WTC11 (cell line): ENCODE measurements around the gene NR2F1. TPM values are rescaled to one million over a fixed set of nuclear protein-coding genes. Genes with fewer than 3 reads are reported as not detected.

Experiments
- ATAC-seq: fragments of 200-7000 bp; cut with Tn5 transposase; 2 replicates; pipeline ENCODE4 v1.10.0; 2021; ENCODE audit warnings: mild to moderate bottlenecking, moderate library complexity
- CTCF ChIA-PET: fragments of 300-600 bp; sonication (Branson Sonifier 250); formaldehyde crosslinking; loops from one replicate; lab custom pipeline; 2021; ENCODE audit warnings: antibody characterized with exemption; lab: Charles Lee
- POLR2A ChIA-PET: fragments of 350-600 bp; sonication (Branson Sonifier 250); formaldehyde crosslinking; loops from one replicate; lab custom pipeline; 2021; ENCODE audit warnings: antibody characterized with exemption; lab: Charles Lee
- DNase-seq: peaks from one replicate; pipeline ENCODE4 v3.0.0; 2021; ENCODE audit warnings: low spot score
- H3K27ac Mint-ChIP-seq: 2 replicates; pipeline ENCODE4 v1.8.0; 2021; ENCODE audit warnings: mixed read lengths
- H3K27me3 Mint-ChIP-seq: 2 replicates; pipeline ENCODE4 v1.8.0; 2021; ENCODE audit warnings: low read depth, mild to moderate bottlenecking, moderate library complexity, mixed read lengths
- H3K36me3 Mint-ChIP-seq: 2 replicates; pipeline ENCODE4 v1.8.0; 2021; ENCODE audit warnings: mixed read lengths
- H3K4me1 Mint-ChIP-seq: 2 replicates; pipeline ENCODE4 v1.8.0; 2022; ENCODE audit warnings: mixed read lengths
- H3K4me3 Mint-ChIP-seq: 2 replicates; pipeline ENCODE4 v1.8.0; 2021; ENCODE audit warnings: mild to moderate bottlenecking, moderate library complexity, mixed read lengths
- H3K9me3 Mint-ChIP-seq: 2 replicates; pipeline ENCODE4 v1.8.0; 2021; ENCODE audit warnings: mixed read lengths
- ARID4B ChIP-seq: sonication (generic); formaldehyde crosslinking; IDR thresholded peaks from 2 replicates; pipeline ENCODE4 v1.8.0; 2023; ENCODE audit warnings: missing genetic modification reagents, mild to moderate bottlenecking, borderline replicate concordance
- CTCF ChIP-seq: fragments of 200-600 bp; IDR thresholded peaks from 2 replicates; pipeline ENCODE4 v1.8.0; 2022; ENCODE audit warnings: antibody characterized with exemption
- ERG ChIP-seq: fragments of 250-450 bp; sonication (Bioruptor Pico); IDR thresholded peaks from 2 replicates; pipeline ENCODE4 v1.8.0; 2021; ENCODE audit warnings: mild to moderate bottlenecking
- ETV6 ChIP-seq: sonication (generic); formaldehyde crosslinking; IDR thresholded peaks from 2 replicates; pipeline ENCODE4 v1.8.1; 2022; ENCODE audit warnings: mild to moderate bottlenecking, missing genetic modification reagents
- NR1H2 ChIP-seq: sonication (generic); formaldehyde crosslinking; IDR thresholded peaks from 2 replicates; pipeline ENCODE4 v1.9.0; 2021; ENCODE audit warnings: mild to moderate bottlenecking, moderate library complexity, missing genetic modification reagents
- TEAD4 ChIP-seq: sonication (generic); formaldehyde crosslinking; IDR thresholded peaks from 2 replicates; pipeline ENCODE4 v1.8.0; 2022; ENCODE audit warnings: mild to moderate bottlenecking, missing genetic modification reagents
- ZNF396 ChIP-seq: fragments of 250-450 bp; sonication (Bioruptor Pico); IDR thresholded peaks from 2 replicates; pipeline ENCODE4 v1.8.0; 2021; ENCODE audit warnings: mild to moderate bottlenecking, moderate library complexity, borderline replicate concordance
- total RNA-seq: library from RNA; stranded (reverse); gene quantifications from 3 replicates; pipeline ENCODE4 v1.2.3, GENCODE V29; 2021
- TF ChIP-seq, protein P1 (sequence below): sonication (generic); formaldehyde crosslinking; IDR thresholded peaks from 2 replicates; pipeline ENCODE4 v1.8.1; 2022; ENCODE audit warnings: low read depth, mild to moderate bottlenecking, moderate library complexity, missing genetic modification reagents, borderline replicate concordance
- TF ChIP-seq, protein P2 (sequence below): fragments of 250-450 bp; sonication (Bioruptor Pico); IDR thresholded peaks from 2 replicates; pipeline ENCODE4 v1.9.0; 2021; ENCODE audit warnings: mild to moderate bottlenecking, borderline replicate concordance

NR2F1 gene
- total RNA-seq, 1 experiment from 2014 or later = 0.31 TPM

GRCh38 chr5:93589829-93590215 lies 6.8 kb downstream of the NR2F1 start:
- Mint-ChIP-seq H3K4me1 (peaks cover 33% of the 10 kb centered on the region), H3K27ac (no peak overlapping the region), H3K9me3 (no peaks in the 10 kb centered on the region), H3K4me3 (no peak overlapping the region), H3K27me3 (peaks cover 33% of the 10 kb centered on the region; the same call in 1 of the 2 replicates), H3K36me3 (peaks cover 8% of the 10 kb centered on the region)
- POLR2A ChIA-PET = interaction anchor here (1.0 kb wide), 1 partner anchor 9 kb away, joined by 3 read pairs; no protein-coding TSS in a partner anchor
- TF ChIP-seq ERG = no peak
- TF ChIP-seq TEAD4 (CRISPR knock-in tag) = no peak
- TF ChIP-seq ZNF396 (CRISPR knock-in tag) = no peak
- TF ChIP-seq ARID4B (CRISPR knock-in tag) = no peak
- TF ChIP-seq ETV6 (CRISPR knock-in tag) = no peak
- CTCF ChIA-PET = no interaction called here
- DNase-seq = no peak
- ATAC-seq = no peak

DNA sequence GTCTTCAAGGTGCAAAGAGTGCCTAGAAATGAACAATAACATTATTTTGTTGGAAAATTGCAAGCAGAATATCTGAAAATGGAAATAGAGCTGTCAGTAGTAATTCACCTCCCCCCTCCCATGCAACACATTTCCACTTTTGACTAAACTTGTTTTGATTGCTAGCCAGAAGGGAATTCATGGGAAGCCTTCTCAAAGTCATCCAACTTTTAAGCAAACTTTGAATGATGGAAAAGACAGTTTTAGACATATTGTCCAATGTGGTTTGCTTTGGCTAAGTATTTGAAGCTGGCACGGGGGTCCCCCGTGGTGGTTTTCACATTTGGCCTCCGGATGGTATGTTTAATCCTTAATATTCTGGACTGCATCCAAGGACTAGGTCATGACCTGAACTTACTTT lies 7.5 kb downstream of the NR2F1 start:
- TF ChIP-seq ZNF396 (CRISPR knock-in tag) (no peak), CTCF (no peak), NR1H2 (CRISPR knock-in tag) (no peak)
- TF ChIP-seq, protein P1, sequence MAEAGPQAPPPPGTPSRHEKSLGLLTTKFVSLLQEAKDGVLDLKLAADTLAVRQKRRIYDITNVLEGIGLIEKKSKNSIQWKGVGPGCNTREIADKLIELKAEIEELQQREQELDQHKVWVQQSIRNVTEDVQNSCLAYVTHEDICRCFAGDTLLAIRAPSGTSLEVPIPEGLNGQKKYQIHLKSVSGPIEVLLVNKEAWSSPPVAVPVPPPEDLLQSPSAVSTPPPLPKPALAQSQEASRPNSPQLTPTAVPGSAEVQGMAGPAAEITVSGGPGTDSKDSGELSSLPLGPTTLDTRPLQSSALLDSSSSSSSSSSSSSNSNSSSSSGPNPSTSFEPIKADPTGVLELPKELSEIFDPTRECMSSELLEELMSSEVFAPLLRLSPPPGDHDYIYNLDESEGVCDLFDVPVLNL = no peak
- TF ChIP-seq, protein P2, sequence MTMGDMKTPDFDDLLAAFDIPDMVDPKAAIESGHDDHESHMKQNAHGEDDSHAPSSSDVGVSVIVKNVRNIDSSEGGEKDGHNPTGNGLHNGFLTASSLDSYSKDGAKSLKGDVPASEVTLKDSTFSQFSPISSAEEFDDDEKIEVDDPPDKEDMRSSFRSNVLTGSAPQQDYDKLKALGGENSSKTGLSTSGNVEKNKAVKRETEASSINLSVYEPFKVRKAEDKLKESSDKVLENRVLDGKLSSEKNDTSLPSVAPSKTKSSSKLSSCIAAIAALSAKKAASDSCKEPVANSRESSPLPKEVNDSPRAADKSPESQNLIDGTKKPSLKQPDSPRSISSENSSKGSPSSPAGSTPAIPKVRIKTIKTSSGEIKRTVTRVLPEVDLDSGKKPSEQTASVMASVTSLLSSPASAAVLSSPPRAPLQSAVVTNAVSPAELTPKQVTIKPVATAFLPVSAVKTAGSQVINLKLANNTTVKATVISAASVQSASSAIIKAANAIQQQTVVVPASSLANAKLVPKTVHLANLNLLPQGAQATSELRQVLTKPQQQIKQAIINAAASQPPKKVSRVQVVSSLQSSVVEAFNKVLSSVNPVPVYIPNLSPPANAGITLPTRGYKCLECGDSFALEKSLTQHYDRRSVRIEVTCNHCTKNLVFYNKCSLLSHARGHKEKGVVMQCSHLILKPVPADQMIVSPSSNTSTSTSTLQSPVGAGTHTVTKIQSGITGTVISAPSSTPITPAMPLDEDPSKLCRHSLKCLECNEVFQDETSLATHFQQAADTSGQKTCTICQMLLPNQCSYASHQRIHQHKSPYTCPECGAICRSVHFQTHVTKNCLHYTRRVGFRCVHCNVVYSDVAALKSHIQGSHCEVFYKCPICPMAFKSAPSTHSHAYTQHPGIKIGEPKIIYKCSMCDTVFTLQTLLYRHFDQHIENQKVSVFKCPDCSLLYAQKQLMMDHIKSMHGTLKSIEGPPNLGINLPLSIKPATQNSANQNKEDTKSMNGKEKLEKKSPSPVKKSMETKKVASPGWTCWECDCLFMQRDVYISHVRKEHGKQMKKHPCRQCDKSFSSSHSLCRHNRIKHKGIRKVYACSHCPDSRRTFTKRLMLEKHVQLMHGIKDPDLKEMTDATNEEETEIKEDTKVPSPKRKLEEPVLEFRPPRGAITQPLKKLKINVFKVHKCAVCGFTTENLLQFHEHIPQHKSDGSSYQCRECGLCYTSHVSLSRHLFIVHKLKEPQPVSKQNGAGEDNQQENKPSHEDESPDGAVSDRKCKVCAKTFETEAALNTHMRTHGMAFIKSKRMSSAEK (CRISPR knock-in tag) = no peak
- TF ChIP-seq, all 79 proteins: peak for 0
- H3K4me3 Mint-ChIP-seq = no peak overlapping the region
- ATAC-seq (no peak), DNase-seq (no peak)
- H3K27me3 Mint-ChIP-seq = peaks cover 29% of the 10 kb centered on the region; the same call in 1 of the 2 replicates
- no peaks in the 10 kb centered on the region for H3K9me3 Mint-ChIP-seq
- ChIA-PET POLR2A (interaction anchor here (1.0 kb wide), 1 partner anchor 8 kb away, joined by 3 read pairs; no protein-coding TSS in a partner anchor), CTCF (interaction anchor here (0.6 kb wide), 1 partner anchor 19 kb away, joined by 4 read pairs; no protein-coding TSS in a partner anchor)
- H3K36me3 Mint-ChIP-seq = peaks cover 8% of the 10 kb centered on the region
- H3K4me1 Mint-ChIP-seq = peaks cover 38% of the 10 kb centered on the region
- no peak overlapping the region for H3K27ac Mint-ChIP-seq
